ENCODE measurements around the gene ABCD3. TPM values are rescaled to one million over a fixed set of nuclear protein-coding genes. Genes with fewer than 3 reads are reported as not detected.

ABCD3 gene
- total and polyA plus RNA-seq, 2 of the 8 experiments (the other 6 are each of a cell fraction or from before 2014, with no cell fraction given): 6.6 to 29.4 TPM

- TF ChIP-seq CHD7 (IDR thresholded peaks at IDR 0.05; ENCODE audit: insufficient replicate concordance, low read length) (no peak), CBX5 (IDR thresholded peaks at IDR 0.05; ENCODE audit: low read depth, low read length) (no peak), ATF2 (IDR thresholded peaks at IDR 0.05; ENCODE audit: low read length) (no peak), SP1 (IDR thresholded peaks at IDR 0.05; ENCODE audit: low read depth, low read length) (no peak)
Observed at GRCh38 chr1:94519351-94519750, 101.2 kb downstream of the ABCD3 start (continued).
